Measurements from ENCODE around the gene CST3. TPM values are rescaled to one million over a fixed set of nuclear protein-coding genes. Genes with fewer than 3 reads are reported as not detected.

CST3 gene
- total RNA-seq, 1 experiment from 2014 or later, result 777 TPM

DNA sequence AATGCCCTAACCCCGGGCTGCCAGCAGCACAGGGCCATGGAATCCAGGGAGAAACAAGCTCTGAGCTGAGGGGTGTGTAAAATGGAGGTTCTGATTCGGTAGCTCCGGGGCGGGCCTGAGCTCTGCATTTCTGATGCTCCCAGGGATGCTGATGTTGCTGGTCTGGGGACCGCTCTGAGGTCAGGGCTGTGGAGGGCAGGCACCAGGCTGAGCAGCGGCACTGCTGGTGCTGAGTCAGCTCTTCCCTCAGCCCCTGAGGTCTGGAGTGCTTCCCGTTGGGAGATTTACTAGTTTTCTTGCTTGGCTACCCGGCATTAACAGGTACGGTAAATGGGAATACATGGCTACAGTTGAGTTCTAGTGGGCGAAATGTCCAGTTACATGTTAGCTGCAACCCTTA is 18.6 kb upstream of the CST3 start:
- peaks cover 9% of the 10 kb centered on the region for H3K36me3 Mint-ChIP-seq (ENCODE audit: insufficient read depth, unreplicated experiment)
- Histone ChIP-seq H3K9me3 (no peaks in the 10 kb centered on the region), H3K27me3 (replicated peaks; ENCODE audit: control insufficient read depth, insufficient read depth, low read length) (no peaks in the 10 kb centered on the region), H3K4me1 (peaks cover 56% of the 10 kb centered on the region), H3K36me3 (ENCODE audit: control insufficient read depth, insufficient read depth, low read length) (no peaks in the 10 kb centered on the region), H3K4me3 (ENCODE audit: low read depth, low read length) (no peak overlapping the region)
- no peak for DNase-seq
- H3K27me3 Mint-ChIP-seq (ENCODE audit: insufficient read depth, unreplicated experiment), result no peaks in the 10 kb centered on the region
- CTCF ChIA-PET, result no interaction called here
- intact Hi-C loops (cut with micrococcal nuclease; ENCODE audit: unreplicated experiment), result no loop called here
- no TSS peak for BruUV-seq (replicated peaks)
- H3K27ac Mint-ChIP-seq (ENCODE audit: unreplicated experiment), result no peak overlapping the region
- TF ChIP-seq, protein P1, sequence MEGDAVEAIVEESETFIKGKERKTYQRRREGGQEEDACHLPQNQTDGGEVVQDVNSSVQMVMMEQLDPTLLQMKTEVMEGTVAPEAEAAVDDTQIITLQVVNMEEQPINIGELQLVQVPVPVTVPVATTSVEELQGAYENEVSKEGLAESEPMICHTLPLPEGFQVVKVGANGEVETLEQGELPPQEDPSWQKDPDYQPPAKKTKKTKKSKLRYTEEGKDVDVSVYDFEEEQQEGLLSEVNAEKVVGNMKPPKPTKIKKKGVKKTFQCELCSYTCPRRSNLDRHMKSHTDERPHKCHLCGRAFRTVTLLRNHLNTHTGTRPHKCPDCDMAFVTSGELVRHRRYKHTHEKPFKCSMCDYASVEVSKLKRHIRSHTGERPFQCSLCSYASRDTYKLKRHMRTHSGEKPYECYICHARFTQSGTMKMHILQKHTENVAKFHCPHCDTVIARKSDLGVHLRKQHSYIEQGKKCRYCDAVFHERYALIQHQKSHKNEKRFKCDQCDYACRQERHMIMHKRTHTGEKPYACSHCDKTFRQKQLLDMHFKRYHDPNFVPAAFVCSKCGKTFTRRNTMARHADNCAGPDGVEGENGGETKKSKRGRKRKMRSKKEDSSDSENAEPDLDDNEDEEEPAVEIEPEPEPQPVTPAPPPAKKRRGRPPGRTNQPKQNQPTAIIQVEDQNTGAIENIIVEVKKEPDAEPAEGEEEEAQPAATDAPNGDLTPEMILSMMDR (IDR thresholded peaks at IDR 0.05; ENCODE audit: insufficient read depth in 1 of 2, low read depth in 1 of 2, low read length in 1 of 2, severe bottlenecking in 1 of 2, unreplicated experiment in 1 of 2), result no peak
- H3K9me3 Mint-ChIP-seq (ENCODE audit: unreplicated experiment), result no peaks in the 10 kb centered on the region
- peaks cover 49% of the 10 kb centered on the region for H3K4me1 Mint-ChIP-seq (ENCODE audit: low read depth, unreplicated experiment)
- no peak overlapping the region for H3K4me3 Mint-ChIP-seq (ENCODE audit: unreplicated experiment)
- POLR2A ChIA-PET, result interaction anchor here (0.6 kb wide), 1 partner anchor 30 kb away, joined by 3 read pairs; no protein-coding TSS in a partner anchor

DNA sequence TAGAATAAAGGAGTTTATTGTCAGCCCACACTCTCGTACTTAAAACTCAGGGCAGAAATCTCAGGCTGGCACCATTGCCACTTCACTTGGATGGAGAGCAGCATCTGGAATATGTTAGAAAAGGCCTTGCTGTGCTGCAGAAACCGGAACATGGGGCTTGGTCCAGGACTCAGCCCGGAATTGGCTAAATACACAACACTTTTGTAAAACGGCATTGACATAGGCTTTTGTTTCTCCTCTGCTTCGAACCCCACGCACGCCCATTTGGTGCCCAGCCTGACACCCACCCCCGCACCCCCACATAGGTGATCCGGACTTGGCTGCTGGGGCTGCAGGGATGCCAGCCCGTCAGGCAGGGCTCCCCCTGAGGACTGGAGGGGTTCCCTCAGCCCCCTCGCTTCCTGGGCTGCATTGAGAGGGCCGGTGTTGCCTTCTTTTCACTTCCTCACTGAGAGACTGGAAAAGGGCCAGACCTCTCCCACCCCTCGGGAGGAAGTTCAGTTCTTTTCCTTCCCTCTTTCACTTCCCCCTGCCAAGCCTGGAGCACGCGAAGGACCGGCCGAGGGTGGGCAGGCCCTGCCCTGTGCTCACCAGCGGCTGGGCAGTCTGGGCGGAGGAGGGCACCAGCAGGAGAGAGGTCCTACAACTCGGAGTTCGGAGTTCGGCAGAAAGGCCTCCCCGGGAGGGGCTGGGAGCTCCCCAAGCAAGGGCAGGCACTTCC is 17.9 kb upstream of the CST3 start:
- H3K27me3 ChIP-seq (replicated peaks; ENCODE audit: control insufficient read depth, insufficient read depth, low read length), result no peaks in the 10 kb centered on the region
- H3K4me1 ChIP-seq, result peaks cover 48% of the 10 kb centered on the region
- H3K9me3 ChIP-seq, result no peaks in the 10 kb centered on the region
- no peak overlapping the region for H3K27ac Mint-ChIP-seq (ENCODE audit: unreplicated experiment)
- ChIA-PET POLR2A (no interaction called here), CTCF (no interaction called here)
- no peak overlapping the region for H3K4me3 Mint-ChIP-seq (ENCODE audit: unreplicated experiment)
- BruUV-seq (replicated peaks), result no TSS peak
- no peaks in the 10 kb centered on the region for H3K9me3 Mint-ChIP-seq (ENCODE audit: unreplicated experiment)
- TF ChIP-seq, protein P1 (IDR thresholded peaks at IDR 0.05; ENCODE audit: insufficient read depth in 1 of 2, low read depth in 1 of 2, low read length in 1 of 2, severe bottlenecking in 1 of 2, unreplicated experiment in 1 of 2), result no peak
- H3K4me3 ChIP-seq (ENCODE audit: low read depth, low read length), result no peak overlapping the region
- DNase-seq, result no peak
- H3K4me1 Mint-ChIP-seq (ENCODE audit: low read depth, unreplicated experiment), result peaks cover 43% of the 10 kb centered on the region
- peaks cover 9% of the 10 kb centered on the region for H3K36me3 Mint-ChIP-seq (ENCODE audit: insufficient read depth, unreplicated experiment)
- H3K27me3 Mint-ChIP-seq (ENCODE audit: insufficient read depth, unreplicated experiment), result no peaks in the 10 kb centered on the region
- no peaks in the 10 kb centered on the region for H3K36me3 ChIP-seq (ENCODE audit: control insufficient read depth, insufficient read depth, low read length)
- intact Hi-C loops (cut with micrococcal nuclease; ENCODE audit: unreplicated experiment), result no loop called here

DNA sequence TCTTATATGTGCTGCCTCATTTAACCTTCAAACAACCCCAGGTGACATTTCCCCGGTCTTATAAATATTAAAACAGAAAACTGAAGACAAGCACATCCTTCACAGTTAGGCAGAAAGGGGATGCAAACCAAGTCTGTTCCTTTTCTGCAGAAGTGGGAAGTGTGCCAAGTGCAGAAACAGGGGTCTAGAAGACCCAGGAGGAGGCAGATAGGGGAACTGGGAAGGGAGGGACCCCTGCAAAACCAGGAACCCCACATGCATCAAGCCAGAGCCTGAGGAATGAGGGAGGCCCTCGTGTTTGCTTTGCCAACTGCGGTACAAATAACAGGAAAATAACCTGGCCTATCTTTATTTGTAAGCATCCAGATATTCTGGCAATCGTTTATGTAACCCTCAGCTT is 17.0 kb upstream of the CST3 start:
- ChIA-PET CTCF (no interaction called here), POLR2A (no interaction called here)
- Histone ChIP-seq H3K4me3 (ENCODE audit: low read depth, low read length) (no peak overlapping the region), H3K36me3 (ENCODE audit: control insufficient read depth, insufficient read depth, low read length) (no peaks in the 10 kb centered on the region), H3K27me3 (replicated peaks; ENCODE audit: control insufficient read depth, insufficient read depth, low read length) (no peaks in the 10 kb centered on the region), H3K9me3 (no peaks in the 10 kb centered on the region), H3K4me1 (peaks cover 39% of the 10 kb centered on the region)
- no TSS peak for BruUV-seq (replicated peaks)
- intact Hi-C loops (cut with micrococcal nuclease; ENCODE audit: unreplicated experiment), result no loop called here
- H3K4me3 Mint-ChIP-seq (ENCODE audit: unreplicated experiment), result no peak overlapping the region
- no peaks in the 10 kb centered on the region for H3K9me3 Mint-ChIP-seq (ENCODE audit: unreplicated experiment)
- no peak for DNase-seq
- H3K36me3 Mint-ChIP-seq (ENCODE audit: insufficient read depth, unreplicated experiment), result peaks cover 8% of the 10 kb centered on the region
- TF ChIP-seq, protein P1 (IDR thresholded peaks at IDR 0.05; ENCODE audit: insufficient read depth in 1 of 2, low read depth in 1 of 2, low read length in 1 of 2, severe bottlenecking in 1 of 2, unreplicated experiment in 1 of 2), result no peak
- H3K27me3 Mint-ChIP-seq (ENCODE audit: insufficient read depth, unreplicated experiment), result no peaks in the 10 kb centered on the region
- H3K4me1 Mint-ChIP-seq (ENCODE audit: low read depth, unreplicated experiment), result peaks cover 34% of the 10 kb centered on the region
- no peak overlapping the region for H3K27ac Mint-ChIP-seq (ENCODE audit: unreplicated experiment)

Measured in Caco-2 (cell line).